ENCODE data around the gene RHBDD3. TPM values are rescaled to one million over a fixed set of nuclear protein-coding genes. Genes with fewer than 3 reads are reported as not detected.

The RHBDD3 gene
- total and polyA plus RNA-seq, 9 of the 15 experiments (the other 6 are each of a cell fraction or from before 2014, with no cell fraction given): 0.32 to 35.6 (median 14.0) TPM

DNA sequence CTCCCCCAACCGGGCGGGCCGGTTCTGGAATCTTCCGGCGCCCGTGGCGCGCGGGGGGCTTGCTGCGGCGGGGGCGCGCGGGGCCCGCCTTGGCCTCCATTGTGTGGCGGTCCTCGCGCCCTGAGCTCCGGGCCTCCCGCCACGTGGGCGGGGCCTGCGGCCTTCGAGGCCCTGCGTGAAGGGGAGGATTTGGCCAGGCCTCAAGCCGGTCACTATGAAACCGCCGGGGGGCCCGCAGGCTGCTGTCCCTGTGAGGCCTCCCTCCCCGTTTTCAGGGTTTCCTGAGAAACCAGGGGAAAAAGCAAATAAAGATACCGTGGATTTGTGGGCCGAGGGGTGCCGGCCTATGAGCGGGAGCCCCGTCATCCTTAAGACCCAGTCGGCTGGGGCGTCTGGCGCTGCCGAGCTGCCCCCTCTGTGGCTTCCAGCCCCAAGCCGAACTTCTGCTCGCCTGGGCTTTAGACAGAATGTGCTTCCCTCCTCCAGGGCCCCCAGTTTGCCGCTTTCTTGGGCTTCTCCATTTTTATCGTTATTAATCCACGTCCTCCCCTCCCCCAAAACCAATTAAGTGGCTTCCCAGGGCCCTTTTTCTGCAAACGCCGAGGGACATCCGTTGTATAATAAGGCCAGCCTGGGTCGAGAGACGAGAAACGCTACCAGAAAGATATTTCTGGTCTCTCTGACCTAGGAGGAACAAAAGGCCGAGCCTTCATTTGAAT, 889 bp upstream of the RHBDD3 start (continued):
- TF ChIP-seq, protein P1, sequence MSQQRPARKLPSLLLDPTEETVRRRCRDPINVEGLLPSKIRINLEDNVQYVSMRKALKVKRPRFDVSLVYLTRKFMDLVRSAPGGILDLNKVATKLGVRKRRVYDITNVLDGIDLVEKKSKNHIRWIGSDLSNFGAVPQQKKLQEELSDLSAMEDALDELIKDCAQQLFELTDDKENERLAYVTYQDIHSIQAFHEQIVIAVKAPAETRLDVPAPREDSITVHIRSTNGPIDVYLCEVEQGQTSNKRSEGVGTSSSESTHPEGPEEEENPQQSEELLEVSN (IDR thresholded peaks at IDR 0.05; ENCODE audit: borderline replicate concordance in 1 of 2, extremely low read depth in 1 of 2, insufficient read depth in 1 of 2, insufficient read length in 1 of 2, low read depth in 1 of 2, low read length in 1 of 2, poor library complexity in 1 of 2, severe bottlenecking in 1 of 2): peak; percentile 74 to 88
- TF ChIP-seq MIER1 (IDR thresholded peaks at IDR 0.05; ENCODE audit: low read depth): no peak
- TF ChIP-seq, protein P2, sequence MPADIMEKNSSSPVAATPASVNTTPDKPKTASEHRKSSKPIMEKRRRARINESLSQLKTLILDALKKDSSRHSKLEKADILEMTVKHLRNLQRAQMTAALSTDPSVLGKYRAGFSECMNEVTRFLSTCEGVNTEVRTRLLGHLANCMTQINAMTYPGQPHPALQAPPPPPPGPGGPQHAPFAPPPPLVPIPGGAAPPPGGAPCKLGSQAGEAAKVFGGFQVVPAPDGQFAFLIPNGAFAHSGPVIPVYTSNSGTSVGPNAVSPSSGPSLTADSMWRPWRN (IDR thresholded peaks at IDR 0.05; ENCODE audit: low read depth): no peak
- TF ChIP-seq CHD1 (IDR thresholded peaks at IDR 0.05; ENCODE audit: low read length): peak; percentile 22
- 0 out of 2 replicates have a peak, but pooled peaks have one; percentile 51 for TF ChIP-seq ZNF311 (CRISPR knock-in tag; IDR thresholded peaks at IDR 0.05)
- TF ChIP-seq ZNF140 (CRISPR knock-in tag; IDR thresholded peaks at IDR 0.05): 0 out of 2 replicates have a peak, but pooled peaks have one; percentile 11
- TF ChIP-seq, protein P3, sequence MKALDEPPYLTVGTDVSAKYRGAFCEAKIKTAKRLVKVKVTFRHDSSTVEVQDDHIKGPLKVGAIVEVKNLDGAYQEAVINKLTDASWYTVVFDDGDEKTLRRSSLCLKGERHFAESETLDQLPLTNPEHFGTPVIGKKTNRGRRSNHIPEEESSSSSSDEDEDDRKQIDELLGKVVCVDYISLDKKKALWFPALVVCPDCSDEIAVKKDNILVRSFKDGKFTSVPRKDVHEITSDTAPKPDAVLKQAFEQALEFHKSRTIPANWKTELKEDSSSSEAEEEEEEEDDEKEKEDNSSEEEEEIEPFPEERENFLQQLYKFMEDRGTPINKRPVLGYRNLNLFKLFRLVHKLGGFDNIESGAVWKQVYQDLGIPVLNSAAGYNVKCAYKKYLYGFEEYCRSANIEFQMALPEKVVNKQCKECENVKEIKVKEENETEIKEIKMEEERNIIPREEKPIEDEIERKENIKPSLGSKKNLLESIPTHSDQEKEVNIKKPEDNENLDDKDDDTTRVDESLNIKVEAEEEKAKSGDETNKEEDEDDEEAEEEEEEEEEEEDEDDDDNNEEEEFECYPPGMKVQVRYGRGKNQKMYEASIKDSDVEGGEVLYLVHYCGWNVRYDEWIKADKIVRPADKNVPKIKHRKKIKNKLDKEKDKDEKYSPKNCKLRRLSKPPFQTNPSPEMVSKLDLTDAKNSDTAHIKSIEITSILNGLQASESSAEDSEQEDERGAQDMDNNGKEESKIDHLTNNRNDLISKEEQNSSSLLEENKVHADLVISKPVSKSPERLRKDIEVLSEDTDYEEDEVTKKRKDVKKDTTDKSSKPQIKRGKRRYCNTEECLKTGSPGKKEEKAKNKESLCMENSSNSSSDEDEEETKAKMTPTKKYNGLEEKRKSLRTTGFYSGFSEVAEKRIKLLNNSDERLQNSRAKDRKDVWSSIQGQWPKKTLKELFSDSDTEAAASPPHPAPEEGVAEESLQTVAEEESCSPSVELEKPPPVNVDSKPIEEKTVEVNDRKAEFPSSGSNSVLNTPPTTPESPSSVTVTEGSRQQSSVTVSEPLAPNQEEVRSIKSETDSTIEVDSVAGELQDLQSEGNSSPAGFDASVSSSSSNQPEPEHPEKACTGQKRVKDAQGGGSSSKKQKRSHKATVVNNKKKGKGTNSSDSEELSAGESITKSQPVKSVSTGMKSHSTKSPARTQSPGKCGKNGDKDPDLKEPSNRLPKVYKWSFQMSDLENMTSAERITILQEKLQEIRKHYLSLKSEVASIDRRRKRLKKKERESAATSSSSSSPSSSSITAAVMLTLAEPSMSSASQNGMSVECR (CRISPR knock-in tag; IDR thresholded peaks at IDR 0.05): peak; percentile 14; the same call in 1 of the 2 replicates
- TF ChIP-seq ZNF76 (CRISPR knock-in tag; IDR thresholded peaks at IDR 0.05; ENCODE audit: borderline replicate concordance): 0 out of 2 replicates have a peak, but pooled peaks have one; percentile 52
- 0 out of 2 replicates have a peak, but pooled peaks have one; percentile 20 for TF ChIP-seq ZSCAN32 (CRISPR knock-in tag; IDR thresholded peaks at IDR 0.05)
- TF ChIP-seq SRSF1 (IDR thresholded peaks at IDR 0.05; ENCODE audit: low read depth, low read length): 0 out of 2 replicates have a peak, but pooled peaks have one; percentile 13
- TF ChIP-seq XRCC3 (IDR thresholded peaks at IDR 0.05): no peak
- no peak for TF ChIP-seq C11orf30 (IDR thresholded peaks at IDR 0.05; ENCODE audit: low read depth)
- TF ChIP-seq ZNF431 (CRISPR knock-in tag; IDR thresholded peaks at IDR 0.05): no peak
- peak; percentile 48 for TF ChIP-seq CXXC5 (CRISPR knock-in tag; IDR thresholded peaks at IDR 0.05)
- peak; percentile 85 for TF ChIP-seq RBFOX2 (IDR thresholded peaks at IDR 0.05; ENCODE audit: low read depth, low read length)
- peak; percentile 98 for TF ChIP-seq L3MBTL2 (IDR thresholded peaks at IDR 0.05)
- TF ChIP-seq CEBPG (CRISPR knock-in tag; IDR thresholded peaks at IDR 0.05): no peak
- TF ChIP-seq CEBPG (tag; conservative IDR thresholded peaks at IDR 0.05 in 1 of 2, IDR thresholded peaks at IDR 0.05 in 1 of 2): no peak
- peak; percentile 63 for TF ChIP-seq FIP1L1 (IDR thresholded peaks at IDR 0.05; ENCODE audit: low read depth, low read length, poor library complexity, severe bottlenecking)
- no peak for TF ChIP-seq TFAM (CRISPR knock-in tag; conservative IDR thresholded peaks at IDR 0.05)
- TF ChIP-seq LEF1 (IDR thresholded peaks at IDR 0.05): no peak
- TF ChIP-seq POLR2G (IDR thresholded peaks at IDR 0.05; ENCODE audit: low read depth, low read length): peak; percentile 61

Data from K562 (cell line).